DMS53 treated with DMSO at 0.1 percent for 48 hours (cell line): ENCODE data around the gene ADAM33.

Experiments
- DNase-seq: peaks from one replicate; lab custom pipeline; 2025; ENCODE audit not compliant: unreplicated experiment; lab: John Stamatoyannopoulos, UW

The ADAM33 gene

GRCh38 chr20:3710703-3711483 lies 29.1 kb upstream of the ADAM33 start:
- DNase-seq: no peak

DNA sequence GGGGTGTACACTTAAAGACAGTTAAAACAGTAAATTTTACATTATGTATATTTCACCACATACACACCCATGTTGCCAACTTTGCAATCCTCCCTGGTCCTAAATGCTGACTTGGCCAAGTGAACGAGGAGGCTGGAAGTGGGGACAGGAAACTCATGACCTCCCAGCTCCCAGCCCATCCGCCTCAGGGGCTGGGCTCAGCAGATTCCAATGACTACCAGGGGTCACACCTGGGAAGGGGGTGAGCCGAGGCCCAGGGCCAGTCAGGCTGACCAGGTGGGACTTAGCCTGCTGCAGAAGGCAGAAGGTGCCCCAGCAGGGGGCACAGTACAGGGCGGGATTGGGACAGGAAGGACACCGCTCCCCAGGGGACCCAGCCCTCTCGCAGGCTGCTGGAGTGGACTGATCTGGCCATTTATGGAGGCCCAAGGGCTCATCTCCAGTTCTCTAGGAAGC lies 28.2 kb upstream of the ADAM33 start:
- no peak for DNase-seq

DNA sequence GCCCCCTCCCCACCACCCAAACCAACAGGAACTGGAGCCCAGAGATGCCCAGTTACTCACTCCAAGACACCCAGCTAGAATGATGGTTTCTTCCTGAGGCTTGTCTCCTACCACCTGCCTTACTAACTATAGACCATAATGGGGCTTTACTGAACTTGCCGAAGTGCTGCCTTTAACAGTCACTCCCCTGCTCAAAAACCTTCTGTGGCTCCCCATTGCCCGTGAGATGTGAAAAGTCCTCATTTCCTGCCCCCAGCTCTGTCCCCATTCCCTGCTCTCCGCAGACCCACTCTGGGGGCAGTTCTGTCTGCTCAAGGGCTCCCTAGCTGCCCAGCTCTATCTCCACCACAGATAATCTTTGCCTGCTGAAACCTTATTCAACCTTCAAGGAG lies 25.7 kb upstream of the ADAM33 start:
- no peak for DNase-seq

DNA sequence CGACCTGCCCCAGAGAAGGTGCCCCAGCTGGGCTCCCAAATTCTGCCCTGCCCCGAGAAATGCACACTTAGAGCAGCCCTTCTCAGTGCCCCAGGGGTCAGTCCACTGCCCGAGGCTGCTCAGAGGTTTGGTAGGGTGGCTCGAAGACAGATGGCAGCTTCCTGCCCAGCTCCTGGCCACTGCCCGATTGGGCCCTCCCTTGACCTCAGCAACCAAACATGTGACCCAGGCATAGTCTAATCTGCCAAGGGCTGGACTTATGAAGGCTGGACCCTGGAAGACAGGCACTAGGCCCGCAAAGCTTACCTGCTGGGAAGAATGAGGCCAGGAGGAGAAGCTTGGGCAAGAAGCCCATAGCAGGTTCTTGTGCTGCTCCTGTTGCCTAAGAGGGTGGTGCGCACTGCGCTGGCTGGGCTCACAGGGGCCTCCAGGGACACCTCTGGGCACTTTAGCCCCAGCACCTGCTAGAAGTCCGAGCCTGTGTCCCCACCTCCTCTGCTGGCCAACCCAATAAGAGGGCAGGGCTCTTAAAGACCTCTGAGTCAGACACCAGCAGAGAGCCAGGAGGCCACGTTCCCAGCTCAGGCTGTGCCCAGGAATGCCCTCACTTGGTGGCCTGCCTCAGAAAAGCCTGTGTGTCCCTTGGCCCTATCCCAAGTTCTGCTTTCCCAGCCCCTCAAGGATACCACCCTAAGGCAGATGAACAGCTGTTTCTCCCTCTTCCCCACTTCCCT lies 25.1 kb upstream of the ADAM33 start:
- DNase-seq: no peak

DNA sequence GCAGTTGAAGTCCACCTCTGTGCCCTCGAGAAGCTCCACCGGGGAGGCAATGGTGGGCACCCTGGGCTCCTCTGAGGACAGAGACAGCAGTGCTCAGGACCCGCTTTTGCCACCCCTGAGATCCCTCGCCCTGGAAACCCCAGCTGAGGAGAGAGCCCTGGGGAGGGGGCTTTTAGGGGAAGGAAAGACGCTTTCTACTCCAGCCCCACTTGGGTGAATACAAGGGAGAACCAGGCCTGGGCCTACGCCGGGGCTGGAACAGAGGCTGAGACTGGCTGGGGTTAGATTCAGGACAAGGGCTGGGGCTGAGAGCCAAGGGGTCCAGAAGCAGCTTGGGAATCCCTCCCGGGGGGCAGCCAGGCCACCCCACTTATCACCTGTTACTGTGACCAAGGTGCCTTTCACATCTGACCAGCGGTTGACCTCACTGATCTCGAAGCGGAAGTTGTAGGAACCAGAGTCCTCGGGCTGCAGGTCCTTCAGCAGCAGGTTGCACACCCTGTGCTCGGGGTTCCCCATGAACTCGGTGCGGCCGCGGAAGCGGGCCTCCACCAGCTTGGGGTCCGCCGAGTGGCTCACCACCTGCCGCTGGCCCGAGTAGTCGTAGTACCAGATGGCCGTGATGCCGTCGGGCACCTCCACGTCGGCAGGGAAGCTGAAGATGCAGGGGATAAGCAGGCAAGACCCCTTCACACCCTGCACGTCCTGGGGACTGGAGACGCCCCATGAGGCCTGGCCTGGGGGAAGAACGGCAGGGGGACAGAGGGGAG lies 24.3 kb upstream of the ADAM33 start:
- no peak for DNase-seq

- no peak for DNase-seq
Measured at GRCh38 chr20:3705491-3705969, 23.7 kb upstream of the ADAM33 start.

DNA sequence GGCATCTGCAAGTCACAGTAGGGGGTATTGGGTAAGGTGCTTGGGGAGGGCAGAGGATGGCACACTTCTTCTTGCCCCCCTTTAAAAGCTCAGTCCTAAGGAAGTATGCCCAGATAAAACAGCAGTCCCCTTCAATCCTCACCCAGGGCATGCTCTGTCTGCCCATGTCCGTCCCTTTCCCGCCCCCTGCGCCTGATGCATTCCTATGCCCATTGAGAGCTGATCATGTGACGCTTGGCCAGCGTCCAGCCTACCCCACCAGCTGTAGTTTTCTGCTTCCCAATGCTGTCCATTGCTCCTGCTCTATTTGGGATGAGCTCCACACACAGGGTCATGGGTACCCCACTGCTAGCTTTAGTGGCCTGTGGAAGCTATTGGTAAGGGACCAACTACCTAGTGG lies 22.3 kb upstream of the ADAM33 start:
- DNase-seq: no peak

DNA sequence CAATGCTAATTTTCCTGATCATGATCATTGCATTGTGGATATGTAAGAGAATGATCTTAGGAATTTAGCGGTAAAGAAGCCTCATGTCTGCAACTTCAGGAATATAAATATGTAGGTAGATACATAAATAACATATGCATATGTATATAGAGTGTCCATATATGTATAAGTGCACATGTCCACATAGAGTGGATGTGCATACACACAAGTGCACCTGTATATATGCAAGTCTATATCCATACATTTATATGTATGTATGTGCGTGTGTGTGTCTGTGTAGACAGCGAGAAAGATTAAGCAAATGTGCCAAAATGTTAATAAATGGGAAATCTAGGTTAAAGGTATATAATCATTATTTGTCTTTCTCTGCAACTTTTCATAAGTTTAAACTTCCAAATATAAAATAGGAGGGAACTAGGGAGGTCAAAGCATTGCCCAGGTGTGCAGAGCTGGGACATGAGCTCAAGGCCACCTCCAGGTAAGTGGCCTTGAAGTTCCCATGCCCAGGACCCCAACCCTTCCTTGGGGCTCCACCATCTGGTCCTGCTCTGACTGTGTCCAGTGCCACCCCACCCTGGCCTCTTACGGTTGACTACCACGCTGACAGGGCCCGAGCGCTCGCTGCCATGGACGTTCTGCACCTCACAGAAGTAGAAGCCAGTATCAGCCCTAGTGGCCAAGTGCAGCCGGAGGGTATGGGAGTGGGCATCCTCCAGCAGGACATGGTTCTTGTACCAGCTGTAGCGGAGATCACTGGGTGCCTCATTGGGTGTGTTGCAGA lies 21.0 kb upstream of the ADAM33 start:
- DNase-seq: no peak

GRCh38 chr20:3701061-3701998 lies 19.5 kb upstream of the ADAM33 start:
- DNase-seq: no peak

DNA sequence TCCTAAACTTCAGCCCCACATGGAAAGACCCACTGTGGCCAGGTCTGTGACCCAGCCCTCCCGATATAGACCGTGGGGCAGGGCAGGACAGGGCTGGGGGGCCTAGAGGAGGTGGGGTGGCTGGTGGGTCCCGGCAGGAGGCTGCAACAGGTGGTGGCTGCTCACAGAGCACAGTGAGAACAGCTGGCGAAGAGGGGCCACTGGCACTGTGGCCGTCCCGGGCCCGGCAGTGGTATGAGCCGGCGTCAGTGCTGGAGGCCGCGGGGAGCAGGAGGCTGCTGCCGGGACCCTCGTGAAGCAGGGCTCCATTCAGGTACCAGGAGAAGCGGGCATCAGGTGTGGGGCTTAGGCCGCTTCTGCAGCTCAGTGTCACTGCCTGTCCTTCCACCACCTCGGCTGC lies 17.2 kb upstream of the ADAM33 start:
- no peak for DNase-seq

GRCh38 chr20:3698591-3699001 lies 16.8 kb upstream of the ADAM33 start:
- no peak for DNase-seq

GRCh38 chr20:3697588-3698305 lies 15.9 kb upstream of the ADAM33 start:
- DNase-seq: no peak

DNA sequence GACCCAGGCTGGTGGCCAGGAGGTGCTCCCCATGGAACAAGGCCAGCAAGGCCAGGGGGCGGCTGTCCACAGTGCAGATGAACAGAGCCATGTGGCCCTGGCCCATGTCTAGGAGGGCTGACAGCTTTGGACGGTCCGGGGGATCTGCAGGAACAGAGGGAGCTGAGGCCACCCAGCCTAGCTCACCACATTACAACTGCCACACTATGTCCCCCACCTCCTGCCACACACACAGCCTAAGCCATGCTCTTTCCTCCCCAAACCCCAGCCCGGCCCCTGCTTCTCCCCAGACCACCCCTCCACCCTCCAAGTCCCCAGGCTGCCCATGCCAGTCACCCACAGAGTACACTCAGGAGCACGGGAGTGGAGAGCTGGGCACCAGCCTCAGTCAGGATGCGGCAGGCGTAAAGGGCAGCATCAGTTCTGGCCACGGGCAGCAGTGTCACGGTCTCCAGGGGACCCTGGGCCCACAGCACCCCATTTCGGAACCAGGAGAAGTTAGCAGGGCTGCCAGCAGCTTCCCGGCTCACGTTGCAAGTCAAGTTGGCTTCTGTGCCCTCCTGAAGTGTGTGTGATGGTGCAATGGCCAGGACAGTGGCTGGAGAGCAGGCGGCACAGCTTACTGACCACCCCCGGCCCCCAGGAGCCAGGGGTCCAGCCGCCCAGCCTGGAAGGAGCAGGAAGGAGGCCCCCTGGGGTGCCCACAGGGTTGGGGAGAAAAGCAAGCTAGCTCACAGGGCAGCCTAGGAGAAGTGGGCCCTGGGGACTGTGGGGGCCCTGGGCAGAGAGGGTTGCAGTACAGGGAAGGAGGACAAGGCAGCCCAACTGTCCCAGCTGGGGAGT lies 15.2 kb upstream of the ADAM33 start:
- DNase-seq: no peak

DNA sequence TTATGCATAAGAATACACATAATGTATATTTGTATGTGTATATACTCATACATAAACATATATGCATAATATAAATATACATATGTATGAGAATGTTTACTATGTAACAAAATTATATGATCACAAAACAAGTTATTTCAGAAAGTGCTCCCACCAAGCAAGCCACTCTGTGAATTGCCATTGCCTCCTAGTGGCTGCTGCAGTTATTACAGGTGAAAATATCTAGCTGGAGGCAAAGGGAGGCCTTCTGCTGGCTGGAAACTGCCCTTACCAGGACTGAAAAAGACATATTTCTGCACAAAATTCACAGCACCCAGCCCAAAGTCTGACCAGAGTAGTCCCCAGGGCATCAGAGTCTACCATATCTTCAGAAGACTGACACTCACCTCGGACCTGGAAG lies 14.4 kb upstream of the ADAM33 start:
- no peak for DNase-seq

- no peak for DNase-seq
Measured at GRCh38 chr20:3694864-3695263, 13.1 kb upstream of the ADAM33 start.

GRCh38 chr20:3693376-3693775 lies 11.6 kb upstream of the ADAM33 start:
- DNase-seq: no peak

- no peak for DNase-seq
Measured at GRCh38 chr20:3692706-3693294, 11.0 kb upstream of the ADAM33 start.

GRCh38 chr20:3691897-3692296 lies 10.1 kb upstream of the ADAM33 start:
- no peak for DNase-seq
